COLO668 (cell line): ENCODE data around the gene PTPRD.

Experiments
- DNase-seq: peaks from one replicate; lab custom pipeline; 2025; ENCODE audit not compliant: unreplicated experiment; lab: John Stamatoyannopoulos, UW

PTPRD gene

GRCh38 chr9:10062629-10063395 is 550.0 kb downstream of the PTPRD start:
- no peak for DNase-seq

GRCh38 chr9:10059044-10059443 is 553.8 kb downstream of the PTPRD start:
- no peak for DNase-seq

- DNase-seq = no peak
Measured at GRCh38 chr9:10055886-10056395, 556.9 kb downstream of the PTPRD start.

- no peak for DNase-seq
Measured at GRCh38 chr9:10054456-10054855, 558.3 kb downstream of the PTPRD start.

- no peak for DNase-seq
Measured at GRCh38 chr9:10052916-10053315, 559.9 kb downstream of the PTPRD start.

GRCh38 chr9:10052181-10052580 is 560.6 kb downstream of the PTPRD start:
- DNase-seq = no peak

- DNase-seq = no peak
Measured at GRCh38 chr9:10050016-10050415, 562.8 kb downstream of the PTPRD start.

GRCh38 chr9:10048994-10049393 is 563.8 kb downstream of the PTPRD start:
- DNase-seq = no peak

- DNase-seq = no peak
Measured at GRCh38 chr9:10045598-10045997, 567.2 kb downstream of the PTPRD start.

- DNase-seq = no peak
Measured at GRCh38 chr9:10041726-10042229, 571.0 kb downstream of the PTPRD start.

- DNase-seq = no peak
Measured at GRCh38 chr9:10036095-10036494, 576.7 kb downstream of the PTPRD start.

GRCh38 chr9:10032166-10032565 is 580.6 kb downstream of the PTPRD start:
- no peak for DNase-seq

- no peak for DNase-seq
Measured at GRCh38 chr9:10026443-10026984, 586.3 kb downstream of the PTPRD start.

- no peak for DNase-seq
Measured at GRCh38 chr9:10015755-10016154, 597.0 kb downstream of the PTPRD start.

GRCh38 chr9:10014889-10015288 is 597.9 kb downstream of the PTPRD start:
- no peak for DNase-seq

- no peak for DNase-seq
Measured at GRCh38 chr9:10009401-10009800, 603.4 kb downstream of the PTPRD start.

- DNase-seq = no peak
Measured at GRCh38 chr9:10008101-10008799, 604.6 kb downstream of the PTPRD start.

GRCh38 chr9:10007356-10007755 is 605.4 kb downstream of the PTPRD start:
- DNase-seq = no peak

GRCh38 chr9:10005206-10005605 is 607.6 kb downstream of the PTPRD start:
- no peak for DNase-seq

- no peak for DNase-seq
Measured at GRCh38 chr9:10003047-10003446, 609.8 kb downstream of the PTPRD start.

GRCh38 chr9:10000669-10001068 is 612.1 kb downstream of the PTPRD start:
- no peak for DNase-seq
